CD4-positive, alpha-beta T cell treated with Interleukin-4 for 1 hour (primary cell): ENCODE data around the gene ZNF628.

Experiments
- DNase-seq, 2 donors: peaks; one replicate each; pipeline ENCODE4 v3.0.0-alpha.2; 2020 to 2022

ZNF628 gene

DNA sequence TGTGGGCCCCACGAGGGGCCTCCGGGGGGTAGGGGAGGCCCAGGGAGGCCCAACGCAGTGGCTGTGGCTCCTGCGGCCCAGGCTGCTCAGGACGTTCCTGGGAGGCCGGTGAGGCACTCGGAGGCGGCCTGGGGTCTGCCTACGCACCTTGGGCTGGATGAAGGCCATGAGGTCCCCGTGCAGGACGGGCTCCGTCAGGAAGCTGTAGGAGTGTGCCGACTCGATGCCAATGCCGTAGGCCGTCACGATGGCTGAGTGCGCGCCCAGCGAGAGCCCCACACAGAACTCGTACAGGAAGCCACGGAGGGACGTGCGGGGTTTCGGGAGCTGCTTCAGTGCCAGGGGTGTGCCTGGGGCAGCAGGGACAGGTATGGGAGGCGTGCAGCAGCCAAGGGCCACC lies 54.6 kb downstream of the ZNF628 start:
- no peak for DNase-seq
